Heart right ventricle (tissue), 16 donors: Measurements from ENCODE around the gene KIF1A. TPM values are rescaled to one million over a fixed set of nuclear protein-coding genes. Genes with fewer than 3 reads are reported as not detected.

ENCODE experiments used
- ATAC-seq, 8 donors: fragments of 200-7000 bp; cut with Tn5 transposase; one replicate each; pipeline ENCODE4 v1.9.1; 2020; ENCODE audit warnings: mild to moderate bottlenecking in 8 of 8, moderate library complexity in 8 of 8, moderate number of reproducible peaks in 1 of 8
- DNase-seq, 2 donors: peaks; one replicate each; pipeline ENCODE4 v3.0.0-alpha.2; 2020
- H3K27ac ChIP-seq, 10 donors: fragments of 200-600 bp; sonication (generic) in 2 of 10; one replicate each; pipeline versions ENCODE4 v1.5.0 to v1.8.0; 2020 to 2022; ENCODE audit warnings: mild to moderate bottlenecking in 3 of 10
- H3K27me3 ChIP-seq, 7 donors: fragments of 200-600 bp; one replicate each; pipeline ENCODE4 v1.8.0; 2021 to 2022; ENCODE audit warnings: mild to moderate bottlenecking in 2 of 7
- H3K36me3 ChIP-seq, 9 donors: fragments of 200-600 bp; sonication (generic) in 1 of 9; one replicate each; pipeline versions ENCODE4 v1.5.0 to v1.8.0; 2020 to 2022; ENCODE audit warnings: mild to moderate bottlenecking in 2 of 9
- H3K4me1 ChIP-seq, 9 donors: fragments of 200-600 bp; sonication (generic) in 1 of 9; one replicate each; pipeline versions ENCODE4 v1.5.0 to v1.8.0; 2020 to 2022; ENCODE audit warnings: mild to moderate bottlenecking in 4 of 9
- H3K4me3 ChIP-seq, 10 donors: fragments of 200-600 bp; sonication (generic) in 2 of 10; one replicate each; pipeline versions ENCODE4 v1.5.0 to v1.8.0; 2020 to 2022; ENCODE audit warnings: mild to moderate bottlenecking in 7 of 10, moderate library complexity in 2 of 10
- H3K9me3 ChIP-seq, 11 donors: fragments of 200-600 bp in 10 of 11; sonication (generic) in 2 of 11; one replicate each; pipeline versions ENCODE4 v1.5.0 to v1.8.0; 2013 to 2022; ENCODE audit warnings: mild to moderate bottlenecking in 2 of 11, control low read depth in 1 of 11, moderate library complexity in 1 of 11
- WGBS, 2 donors: extraction: QIAGEN DNeasy Blood & Tissue Kit; methylation state at CpG; one replicate each; pipeline ENCODE4 v1.1.7; 2013; ENCODE audit warnings: inconsistent platforms in 1 of 2; 5-methylcytosine and 5-hydroxymethylcytosine counted together
- intact Hi-C, 10 donors: fragments of 100-400 bp; cut with DNase I; formaldehyde crosslinking; loops; one replicate each; pipeline versions ENCODE4 v1.11.1 to v1.14.2; 2022
- polyA plus RNA-seq, 2 donors: library from polyadenylated mRNA; stranded (reverse); fragments of 200-250 nt; gene quantifications; one replicate each; pipeline ENCODE4 v1.2.3, GENCODE V29; 2013
- total RNA-seq, 10 donors: library from RNA; stranded (reverse); fragmentation: NEBNext Ultra II Directional in 3 of 10; extraction: Animal tissue kit (Norgen Biotek cat#: 25700) in 3 of 10; gene quantifications; one replicate each; pipeline versions ENCODE4 v1.2.1 to v1.2.4, GENCODE V29; 2021 to 2023
- TF ChIP-seq, protein P1 (sequence below), 9 donors: fragments of 200-600 bp; sonication (generic) in 2 of 9; IDR thresholded peaks; one replicate each; pipeline versions ENCODE4 v1.5.0 to v1.8.0; 2021 to 2022; ENCODE audit warnings: antibody characterized with exemption in 9 of 9, mild to moderate bottlenecking in 5 of 9, moderate library complexity in 1 of 9
- donor health status: Arrhythmogenic right ventricular cardiomyopathy.
- donor health status: ischemic (EF 13 %, LVEDD 7.1; RV severe dilation, severe dysfunction).
- donor health status: healthy with polysubstance abuse.
- donor health status: DM: no; HTN: yes; CAD: no.
- donor health status: DM: no; HTN: no; CAD: no.
- donor health status: ischemic (EF 25% LVEDD 6.9; RV normal size, moderate dysfunction).
- donor health status: ischemic (EF 25% LVEDD 5.7; RV mildly dilated, moderate dysfunction).
- donor health status: healthy.
- donor health status: DM: yes; HTN: yes; CAD: no.
- donor health status: Ischemic cardiomyopathy.
- donor health status: ischemic (EF 35%, LVEDD 5.7; RV mildly dilated, moderate dysfunction).
- donor health status: nonischemic (EF 11% LVEDD 7.7; RV severe dilation, severe dysfunction).
- donor health status: DM: yes; HTN: yes; CAD: no.
- donor health status: PGD.
- donor health status: ischemic (EF 29% LVEDD 5.4; RV normal size, mild dysfunction).
- donor health status: nonischemic (EF 23%, LVEDD 6.1; RV moderate dilation, normal function).

Gene KIF1A
- total and polyA plus RNA-seq, 12 donors = 0.37 to 21.4 (median 1.4) TPM

DNA sequence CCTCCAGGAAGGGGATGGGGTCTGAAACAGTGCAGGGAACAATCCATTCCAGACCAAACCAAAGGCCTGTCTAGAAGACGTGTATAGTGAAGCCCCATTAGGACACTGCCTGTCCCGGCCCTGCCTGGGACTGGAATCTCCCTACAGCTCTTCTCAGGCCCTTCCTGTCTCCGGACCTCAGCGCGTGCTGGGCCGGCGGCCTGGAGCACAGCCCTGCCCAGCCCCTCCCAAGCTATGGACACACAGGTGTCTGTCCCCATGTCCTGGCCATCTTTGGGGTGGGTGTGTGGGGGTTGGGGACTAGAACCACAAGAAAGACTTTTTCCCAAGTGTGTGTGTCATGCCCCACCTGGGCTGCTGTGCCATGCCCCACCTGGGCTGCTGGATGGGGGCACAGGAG, 51.8 kb downstream of the KIF1A start:
- Histone ChIP-seq H3K36me3 (no peaks in the 10 kb centered on the region), H3K27ac (no peak overlapping the region), H3K4me1 (no peaks in the 10 kb centered on the region), H3K4me3 (no peak overlapping the region), H3K9me3 (no peaks in the 10 kb centered on the region), H3K27me3 (no peaks in the 10 kb centered on the region)
- TF ChIP-seq, protein P1, sequence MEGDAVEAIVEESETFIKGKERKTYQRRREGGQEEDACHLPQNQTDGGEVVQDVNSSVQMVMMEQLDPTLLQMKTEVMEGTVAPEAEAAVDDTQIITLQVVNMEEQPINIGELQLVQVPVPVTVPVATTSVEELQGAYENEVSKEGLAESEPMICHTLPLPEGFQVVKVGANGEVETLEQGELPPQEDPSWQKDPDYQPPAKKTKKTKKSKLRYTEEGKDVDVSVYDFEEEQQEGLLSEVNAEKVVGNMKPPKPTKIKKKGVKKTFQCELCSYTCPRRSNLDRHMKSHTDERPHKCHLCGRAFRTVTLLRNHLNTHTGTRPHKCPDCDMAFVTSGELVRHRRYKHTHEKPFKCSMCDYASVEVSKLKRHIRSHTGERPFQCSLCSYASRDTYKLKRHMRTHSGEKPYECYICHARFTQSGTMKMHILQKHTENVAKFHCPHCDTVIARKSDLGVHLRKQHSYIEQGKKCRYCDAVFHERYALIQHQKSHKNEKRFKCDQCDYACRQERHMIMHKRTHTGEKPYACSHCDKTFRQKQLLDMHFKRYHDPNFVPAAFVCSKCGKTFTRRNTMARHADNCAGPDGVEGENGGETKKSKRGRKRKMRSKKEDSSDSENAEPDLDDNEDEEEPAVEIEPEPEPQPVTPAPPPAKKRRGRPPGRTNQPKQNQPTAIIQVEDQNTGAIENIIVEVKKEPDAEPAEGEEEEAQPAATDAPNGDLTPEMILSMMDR (IDR thresholded peaks at IDR 0.05) = no peak
- ATAC-seq (no peak), DNase-seq (no peak)
- 87 to 88% methylated on average over 7 of the region's 7 CpGs for WGBS, 2 donors
- intact Hi-C loops = no loop called here

DNA sequence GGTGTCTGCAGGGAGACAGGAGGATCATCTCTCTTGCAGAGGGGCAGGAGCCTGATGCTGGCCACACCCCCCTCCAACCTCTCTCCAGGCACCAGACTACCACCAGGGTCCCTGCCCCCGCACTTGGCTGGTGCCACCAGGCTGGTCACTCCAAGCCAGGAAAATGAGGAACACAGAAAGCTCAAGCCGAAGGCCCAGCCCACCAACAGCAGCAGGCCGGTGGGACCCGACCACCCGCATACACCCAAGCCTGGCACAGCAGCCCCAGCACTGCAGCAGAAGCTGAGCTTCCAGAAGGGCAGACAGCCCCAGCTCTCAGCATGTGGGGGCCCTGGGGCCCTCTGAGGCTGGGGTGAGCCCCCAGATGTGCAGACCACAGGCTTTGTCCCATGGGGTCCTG, 52.7 kb downstream of the KIF1A start:
- no peak for DNase-seq
- no peaks in the 10 kb centered on the region for H3K36me3 ChIP-seq
- no peaks in the 10 kb centered on the region for H3K4me1 ChIP-seq
- no peak overlapping the region for H3K4me3 ChIP-seq
- intact Hi-C loops = no loop called here
- H3K27me3 ChIP-seq = no peaks in the 10 kb centered on the region
- no peaks in the 10 kb centered on the region for H3K9me3 ChIP-seq
- TF ChIP-seq, protein P1 (IDR thresholded peaks at IDR 0.05) = no peak
- 93 to 95% methylated on average over 5 of the region's 5 CpGs for WGBS, 2 donors
- no peak for ATAC-seq
- no peak overlapping the region for H3K27ac ChIP-seq

DNA sequence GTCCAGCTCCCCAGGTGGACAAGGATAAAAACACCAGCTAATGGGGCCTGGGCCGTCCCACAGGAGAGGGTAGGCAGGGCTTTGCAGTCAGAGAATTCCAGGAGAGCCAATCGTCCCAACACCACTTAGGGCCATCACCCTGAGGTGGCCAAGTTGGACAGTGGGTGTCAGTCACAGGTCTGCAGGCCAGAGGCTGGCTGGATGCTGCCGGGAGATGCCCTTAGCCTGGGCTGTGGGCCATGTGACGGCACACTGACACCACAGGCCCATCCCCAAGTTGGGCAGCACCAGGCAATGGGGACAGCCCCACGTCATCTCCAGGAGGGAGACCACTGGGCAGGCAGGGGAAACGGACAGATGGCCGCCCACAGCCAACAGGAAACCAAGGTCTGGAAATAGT, 53.9 kb downstream of the KIF1A start:
- Histone ChIP-seq H3K27me3 (no peaks in the 10 kb centered on the region), H3K9me3 (no peaks in the 10 kb centered on the region), H3K27ac (no peak overlapping the region), H3K4me3 (no peak overlapping the region), H3K36me3 (no peaks in the 10 kb centered on the region), H3K4me1 (no peaks in the 10 kb centered on the region)
- intact Hi-C loops = no loop called here
- TF ChIP-seq, protein P1 (IDR thresholded peaks at IDR 0.05) = no peak
- ATAC-seq (no peak), DNase-seq (no peak)
- 75 to 78% methylated on average over 7 of the region's 7 CpGs for WGBS, 2 donors

DNA sequence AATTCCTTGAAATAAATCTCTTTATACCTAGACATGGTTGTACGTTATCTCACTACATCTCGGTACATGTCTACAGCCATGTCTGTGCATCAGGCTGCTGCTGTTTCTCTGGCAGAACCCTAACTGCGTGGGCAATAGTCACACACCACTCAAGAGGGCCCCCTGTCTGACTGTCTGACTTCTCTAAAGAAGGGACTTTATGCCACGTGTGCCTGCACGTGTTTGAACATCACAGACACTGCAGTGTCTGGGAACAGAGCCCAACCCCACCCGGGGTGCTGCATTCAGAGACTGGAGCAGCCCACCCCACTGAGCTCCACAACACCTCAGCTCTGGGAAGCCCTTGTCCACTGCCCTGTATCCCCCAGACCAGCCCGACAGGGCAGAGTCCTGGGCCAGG, 55.0 kb downstream of the KIF1A start:
- Histone ChIP-seq H3K27me3 (no peaks in the 10 kb centered on the region), H3K4me1 (no peaks in the 10 kb centered on the region), H3K27ac (no peak overlapping the region), H3K36me3 (no peaks in the 10 kb centered on the region), H3K4me3 (no peak overlapping the region), H3K9me3 (no peaks in the 10 kb centered on the region)
- DNase-seq (no peak), ATAC-seq (no peak)
- intact Hi-C loops = no loop called here
- TF ChIP-seq, protein P1 (IDR thresholded peaks at IDR 0.05) = no peak
- 78 to 79% methylated on average over 7 of the region's 7 CpGs for WGBS, 2 donors

DNA sequence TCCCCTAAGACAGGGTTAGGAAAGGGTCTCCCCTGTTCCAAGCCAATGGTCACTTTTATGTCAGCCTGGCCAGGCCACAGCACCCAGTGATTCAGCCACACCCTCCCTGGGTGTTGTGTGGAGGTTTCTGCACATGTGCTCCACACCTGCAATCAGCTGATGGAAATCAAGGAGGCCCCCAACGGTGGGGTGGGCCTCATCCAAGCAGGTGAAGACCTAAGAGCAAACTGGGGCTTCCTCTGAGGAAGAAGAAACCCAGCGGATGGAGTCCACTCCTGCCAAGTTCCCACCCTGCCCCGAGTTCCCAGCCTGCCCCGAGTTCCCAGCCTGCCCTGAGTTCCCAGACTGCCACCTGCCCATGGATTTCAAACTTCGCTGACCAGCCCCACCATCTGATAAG, 55.4 kb downstream of the KIF1A start:
- Histone ChIP-seq H3K9me3 (no peaks in the 10 kb centered on the region), H3K27ac (no peak overlapping the region), H3K4me1 (no peaks in the 10 kb centered on the region), H3K27me3 (no peaks in the 10 kb centered on the region), H3K36me3 (no peaks in the 10 kb centered on the region), H3K4me3 (no peak overlapping the region)
- TF ChIP-seq, protein P1 (IDR thresholded peaks at IDR 0.05) = no peak
- ATAC-seq = no peak
- intact Hi-C loops = no loop called here
- WGBS, 2 donors = 70 to 82% methylated on average over 5 of the region's 5 CpGs
- DNase-seq = no peak
